Smooth muscle cell (in vitro differentiated cells): ENCODE results near the gene LGALS3. TPM values are rescaled to one million over a fixed set of nuclear protein-coding genes. Genes with fewer than 3 reads are reported as not detected.

Experiments used
- DNase-seq: peaks from one replicate; lab custom pipeline; 2025; ENCODE audit not compliant: unreplicated experiment; lab: John Stamatoyannopoulos, UW
- H2AFZ ChIP-seq: fragments of 200-600 bp; sonication (generic); 2 replicates; pipeline ENCODE4 v1.6.0; 2016; ENCODE audit warnings: antibody characterized with exemption, low read depth, mild to moderate bottlenecking
- H3F3A ChIP-seq: fragments of 200-600 bp; sonication (generic); 2 replicates; pipeline ENCODE4 v1.6.0; 2017; ENCODE audit warnings: antibody characterized with exemption, low read depth
- H3K27ac ChIP-seq: fragments of 200-600 bp; sonication (generic); 2 replicates; pipeline ENCODE4 v1.5.1; 2016; ENCODE audit warnings: low read depth, mild to moderate bottlenecking
- H3K27me3 ChIP-seq: fragments of 200-600 bp; sonication (generic); 2 replicates; pipeline ENCODE4 v1.6.1; 2016; ENCODE audit warnings: low read depth, mild to moderate bottlenecking
- H3K36me3 ChIP-seq: fragments of 200-600 bp; sonication (generic); 2 replicates; pipeline ENCODE4 v1.5.1; 2016; ENCODE audit warnings: low read depth
- H3K4me1 ChIP-seq: fragments of 200-600 bp; sonication (generic); 2 replicates; pipeline ENCODE4 v1.5.1; 2016; ENCODE audit warnings: low read depth
- H3K4me2 ChIP-seq: fragments of 200-600 bp; sonication (generic); 2 replicates; pipeline ENCODE4 v1.6.0; 2016; ENCODE audit warnings: mild to moderate bottlenecking
- H3K4me3 ChIP-seq: fragments of 200-600 bp; sonication (generic); 2 replicates; pipeline ENCODE4 v1.5.1; 2016; ENCODE audit warnings: mild to moderate bottlenecking
- H3K79me2 ChIP-seq: fragments of 200-600 bp; sonication (generic); 2 replicates; pipeline ENCODE4 v1.6.0; 2016; ENCODE audit warnings: low read depth, mild to moderate bottlenecking
- H3K9ac ChIP-seq: fragments of 200-600 bp; sonication (generic); 2 replicates; pipeline ENCODE4 v1.6.0; 2016; ENCODE audit warnings: low read depth
- H3K9me3 ChIP-seq: fragments of 200-600 bp; sonication (generic); replicated peaks from 2 replicates; pipeline ENCODE4 v1.5.1; 2016; ENCODE audit warnings: low read depth
- H4K20me1 ChIP-seq: fragments of 200-600 bp; sonication (generic); 2 replicates; pipeline ENCODE4 v1.6.0; 2016; ENCODE audit warnings: low read depth
- CTCF ChIP-seq: fragments of 200-600 bp; sonication (generic); IDR thresholded peaks from 2 replicates; pipeline ENCODE4 v1.5.1; 2017; ENCODE audit warnings: borderline replicate concordance, mild to moderate bottlenecking, antibody characterized with exemption; ENCODE audit not compliant: insufficient read depth, poor library complexity, severe bottlenecking
- WGBS: methylation state at CpG from one replicate; pipeline ENCODE4 v1.1.7; 2016; ENCODE audit warnings: low lambda C conversion rate; 5-methylcytosine and 5-hydroxymethylcytosine counted together
- polyA plus RNA-seq: library from polyadenylated mRNA; unstranded; fragments of >200 nt; fragmentation: Nextera tagmentation; extraction: Ambion mirVana; gene quantifications from 2 replicates; pipeline ENCODE4 v1.2.1, GENCODE V29; 2016
- total RNA-seq: library from RNA; depleted of rRNA; stranded (reverse); fragments of >200 nt; gene quantifications from 2 replicates; pipeline ENCODE4 v1.2.3, GENCODE V29; 2014

LGALS3 gene
- total and polyA plus RNA-seq, 2 experiments from 2014 or later: 170 to 201 TPM

- WGBS: 97% methylated on average over 10 of the region's 10 CpGs
- no peaks in the 10 kb centered on the region for H4K20me1 ChIP-seq
- H3K36me3 ChIP-seq: no peaks in the 10 kb centered on the region
- no peak overlapping the region for H3K4me3 ChIP-seq
- H2AFZ ChIP-seq: no peak overlapping the region
- H3K27me3 ChIP-seq: no peaks in the 10 kb centered on the region
- H3K9me3 ChIP-seq: no peaks in the 10 kb centered on the region
- H3K4me1 ChIP-seq: peaks cover 6% of the 10 kb centered on the region
- H3K79me2 ChIP-seq: no peaks in the 10 kb centered on the region
- no peak overlapping the region for H3K4me2 ChIP-seq
- TF ChIP-seq CTCF: no peak
- H3K9ac ChIP-seq: no peak overlapping the region
- H3K27ac ChIP-seq: no peak overlapping the region
- no peak for DNase-seq
- no peaks in the 10 kb centered on the region for H3F3A ChIP-seq
Observed at GRCh38 chr14:55111122-55111708, 17.8 kb upstream of the LGALS3 start.

DNA sequence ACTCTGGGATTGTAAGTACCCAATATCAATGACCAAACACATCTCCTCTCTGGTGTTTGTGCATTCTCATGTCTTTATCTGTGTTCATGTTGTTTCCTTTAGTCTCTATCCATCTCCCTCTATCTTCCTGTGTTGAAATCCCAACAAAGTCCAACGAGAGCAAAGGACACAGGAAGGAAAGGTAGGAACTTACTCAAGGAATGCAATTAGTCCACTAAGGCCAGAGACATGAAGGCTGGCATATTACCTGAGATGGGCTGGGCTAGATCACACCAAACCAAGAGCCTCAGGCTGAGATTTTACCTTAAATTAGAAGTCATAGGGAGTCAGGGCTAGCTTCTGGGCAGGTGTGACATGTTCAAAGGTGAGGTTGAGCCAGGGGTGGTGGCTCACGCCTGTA lies 14.3 kb upstream of the LGALS3 start:
- TF ChIP-seq CTCF: no peak
- WGBS: 81% methylated on average over 2 of the region's 2 CpGs

GRCh38 chr14:55115460-55115859 lies 13.6 kb upstream of the LGALS3 start:
- Histone ChIP-seq H3K9me3 (no peaks in the 10 kb centered on the region), H3K4me2 (no peak overlapping the region), H3K4me3 (no peak overlapping the region), H3K27me3 (no peaks in the 10 kb centered on the region), H3K4me1 (peaks cover 10% of the 10 kb centered on the region), H4K20me1 (no peaks in the 10 kb centered on the region), H2AFZ (no peak overlapping the region), H3K27ac (no peak overlapping the region), H3K79me2 (no peaks in the 10 kb centered on the region), H3K9ac (no peak overlapping the region), H3K36me3 (no peaks in the 10 kb centered on the region), H3F3A (no peaks in the 10 kb centered on the region)
- WGBS: 43% methylated on average over 3 of the region's 3 CpGs
- TF ChIP-seq CTCF: no peak
- no peak for DNase-seq

More for the DNA sequence above, 14.3 kb upstream of the LGALS3 start:
- Histone ChIP-seq H3K79me2 (no peaks in the 10 kb centered on the region), H3K9ac (no peak overlapping the region), H4K20me1 (no peaks in the 10 kb centered on the region), H3F3A (no peaks in the 10 kb centered on the region), H3K4me3 (no peak overlapping the region), H3K4me1 (peaks cover 10% of the 10 kb centered on the region), H3K9me3 (no peaks in the 10 kb centered on the region), H3K36me3 (no peaks in the 10 kb centered on the region), H2AFZ (no peak overlapping the region), H3K27me3 (no peaks in the 10 kb centered on the region), H3K4me2 (no peak overlapping the region), H3K27ac (no peak overlapping the region)
- no peak for DNase-seq

GRCh38 chr14:55115861-55116245 lies 13.2 kb upstream of the LGALS3 start:
- WGBS: 90% methylated on average over 4 of the region's 4 CpGs
- H3K27me3 ChIP-seq: no peaks in the 10 kb centered on the region
- TF ChIP-seq CTCF: no peak
- no peaks in the 10 kb centered on the region for H3F3A ChIP-seq
- no peak overlapping the region for H3K27ac ChIP-seq
- H3K79me2 ChIP-seq: no peaks in the 10 kb centered on the region
- peaks cover 10% of the 10 kb centered on the region for H3K4me1 ChIP-seq
- no peak overlapping the region for H3K4me3 ChIP-seq
- no peak overlapping the region for H3K9ac ChIP-seq
- H2AFZ ChIP-seq: no peak overlapping the region
- no peak overlapping the region for H3K4me2 ChIP-seq
- H4K20me1 ChIP-seq: no peaks in the 10 kb centered on the region
- DNase-seq: no peak
- H3K9me3 ChIP-seq: no peaks in the 10 kb centered on the region
- no peaks in the 10 kb centered on the region for H3K36me3 ChIP-seq
